HG03521 (cell line): Measurements from ENCODE around the gene PNCK.

Experiments used
- ATAC-seq: cut with Tn5 transposase; IDR thresholded peaks from one replicate; pipeline ENCODE4 v1.9.1; 2021; ENCODE audit warnings: mild to moderate bottlenecking, moderate library complexity; ENCODE audit not compliant: unreplicated experiment

PNCK gene

DNA sequence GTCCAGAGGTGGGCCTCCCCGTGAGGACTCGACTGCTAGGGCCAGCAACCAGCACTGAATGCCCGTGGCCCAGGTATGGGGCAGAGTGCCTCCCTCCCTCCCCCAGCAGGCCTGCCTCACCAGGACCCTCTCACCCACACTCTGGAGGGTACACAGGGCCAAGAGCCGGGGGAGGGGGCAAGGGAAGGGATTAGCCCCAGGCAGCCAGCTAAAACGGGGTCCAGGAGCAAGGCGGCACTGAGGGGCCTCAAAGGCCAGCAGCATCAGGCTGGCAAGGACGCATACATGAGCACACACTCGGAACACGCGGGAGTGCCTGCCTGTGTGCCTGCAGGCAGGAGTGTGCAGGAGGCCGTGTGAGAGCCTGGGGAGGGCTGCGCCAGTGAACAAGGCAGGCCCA lies 44.9 kb downstream of the PNCK start:
- no peak for ATAC-seq

DNA sequence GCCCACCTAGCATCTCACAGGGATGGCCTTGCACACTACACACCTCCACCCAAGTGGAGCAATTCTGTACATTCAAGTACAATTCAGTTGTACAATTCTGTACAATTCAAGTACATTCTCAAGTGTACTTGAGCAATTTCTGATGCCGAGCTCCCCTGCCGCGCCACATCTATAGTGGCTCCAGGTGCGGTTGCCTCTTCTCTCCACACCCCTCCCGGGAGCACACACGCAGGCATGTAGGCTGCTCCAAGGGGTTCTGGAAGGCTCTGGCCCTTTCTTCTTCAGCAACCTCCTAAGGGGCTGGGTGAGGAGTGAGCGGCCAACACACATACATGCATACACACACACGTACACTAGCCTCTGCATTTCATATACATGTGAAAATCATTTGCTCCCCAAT lies 45.5 kb downstream of the PNCK start:
- no peak for ATAC-seq

DNA sequence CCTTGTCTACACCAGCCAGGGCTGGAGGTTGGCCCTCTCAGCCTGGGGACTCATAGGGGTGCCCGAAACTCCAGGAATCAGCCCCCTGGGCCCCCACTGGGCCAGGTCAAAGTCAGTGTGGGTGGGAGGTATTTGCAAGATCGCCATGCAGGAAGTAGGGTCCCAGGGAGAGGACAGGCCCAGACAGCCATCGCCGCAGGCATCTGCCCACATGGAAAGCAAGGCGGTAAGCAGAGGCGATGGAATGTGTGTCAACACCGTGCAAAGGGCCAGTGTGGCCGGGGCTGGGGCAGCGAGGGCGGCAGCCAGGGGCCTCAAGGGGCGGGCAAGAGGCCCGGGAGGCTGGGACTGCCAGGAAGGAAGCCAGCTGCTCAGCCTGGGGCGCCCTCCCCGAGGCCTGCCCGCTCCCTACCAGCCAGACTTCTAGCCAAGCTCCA lies 45.9 kb downstream of the PNCK start:
- no peak for ATAC-seq

DNA sequence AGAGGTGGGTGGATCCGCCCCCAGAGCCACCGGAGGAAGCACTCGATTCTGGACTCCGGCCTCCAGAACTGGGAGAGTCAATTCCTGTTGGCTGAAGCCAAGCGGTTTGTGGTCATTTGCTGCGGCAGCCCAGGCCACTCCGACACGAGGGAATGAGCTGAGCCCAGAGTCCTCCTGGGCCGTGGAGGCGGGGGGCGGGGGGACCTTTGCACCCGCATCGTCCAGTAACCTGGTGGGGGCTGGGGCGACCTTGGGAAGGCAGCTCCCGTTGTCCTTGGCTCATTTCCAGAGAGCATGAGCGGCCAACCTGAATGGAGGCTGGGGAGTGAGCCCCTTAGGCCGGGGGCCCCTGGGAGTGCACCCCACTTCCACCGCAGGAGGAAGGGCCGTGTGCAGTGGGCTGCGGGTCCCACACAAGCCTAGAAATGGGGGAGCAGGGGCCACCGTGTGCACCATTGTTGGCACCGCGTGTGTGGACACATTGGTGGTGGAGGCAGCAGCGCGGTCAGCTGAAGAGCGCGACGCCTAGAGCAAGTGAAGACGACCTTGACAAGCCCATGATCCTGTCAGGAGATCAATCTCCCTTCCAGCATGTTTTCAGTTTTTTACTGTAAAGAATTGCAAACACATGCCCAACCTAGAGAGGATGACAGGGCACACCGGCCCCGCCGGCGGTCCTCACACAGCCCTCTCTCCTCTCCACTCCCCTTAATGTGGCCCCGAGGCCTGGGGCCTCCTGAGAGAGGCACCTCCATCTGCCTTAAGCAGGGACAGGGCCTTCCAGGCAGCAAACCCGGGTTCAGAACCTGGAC lies 46.5 kb downstream of the PNCK start:
- ATAC-seq: no peak

DNA sequence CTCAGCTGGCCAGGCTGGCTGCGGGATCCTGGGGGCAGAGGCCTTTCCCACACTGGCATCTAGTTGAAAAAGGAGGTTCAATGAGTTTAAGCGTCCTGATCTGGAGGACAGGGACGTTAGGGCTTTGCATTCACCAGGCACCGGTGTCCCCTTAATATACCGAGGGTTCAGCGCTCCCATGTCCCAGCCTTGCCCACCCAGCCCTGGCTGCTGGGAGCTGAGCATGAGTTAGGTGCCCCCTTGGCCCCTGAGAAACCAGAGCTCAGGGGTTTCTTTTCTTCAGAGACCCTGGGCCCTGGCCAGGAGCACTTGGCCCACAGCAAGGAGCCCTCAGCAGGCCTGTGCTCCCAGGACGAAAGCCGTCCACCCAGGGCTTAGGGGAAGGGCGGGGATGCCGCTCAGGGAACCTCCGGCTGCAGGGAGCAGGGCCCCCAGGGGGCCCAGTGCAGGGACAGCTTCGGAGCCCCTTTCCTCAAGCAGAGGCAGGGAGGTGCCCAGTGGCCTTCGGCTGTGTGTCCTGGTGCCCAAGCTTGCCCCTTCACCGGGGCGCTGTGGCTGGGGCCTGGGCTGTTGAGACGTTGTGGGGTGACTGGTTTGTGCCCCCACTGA lies 47.5 kb downstream of the PNCK start:
- ATAC-seq: no peak

DNA sequence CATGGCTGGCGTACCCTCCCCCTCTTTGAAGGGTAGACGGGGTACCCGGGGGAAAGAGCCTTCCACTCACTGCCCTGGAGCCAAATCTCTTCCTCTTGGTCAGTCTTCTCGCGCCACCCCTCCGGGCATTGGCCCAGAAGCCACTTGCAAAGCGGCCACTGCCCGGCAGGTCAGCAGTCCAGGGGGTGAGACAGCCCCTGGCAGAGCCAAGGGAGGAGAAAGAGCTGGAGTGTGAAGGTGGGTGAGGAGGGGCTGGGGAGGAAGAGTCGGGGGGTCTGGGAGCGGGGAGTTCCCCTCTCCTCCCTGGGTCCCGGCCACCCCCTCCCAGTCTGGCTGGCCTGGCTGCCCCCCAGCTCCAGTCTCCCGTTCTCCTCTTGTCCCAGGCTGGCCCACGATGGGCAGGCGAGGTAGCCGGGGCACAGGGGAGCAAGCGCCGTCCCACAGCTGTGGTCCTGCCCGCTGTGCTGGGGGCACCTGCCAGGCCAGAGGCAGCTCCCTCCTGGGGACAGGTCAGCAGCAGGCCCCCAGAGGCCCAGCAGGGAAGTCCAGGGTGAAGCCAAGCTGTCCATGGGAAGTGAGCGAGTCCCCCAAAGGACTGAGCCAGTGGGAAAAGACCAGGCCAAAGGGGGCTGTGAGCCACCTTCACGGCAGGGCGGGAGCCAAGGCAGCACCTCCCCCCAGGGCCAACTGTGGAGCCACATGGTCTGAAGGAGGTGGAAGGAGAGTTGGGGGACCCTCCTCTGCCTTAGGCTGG lies 48.2 kb downstream of the PNCK start:
- ATAC-seq: no peak

DNA sequence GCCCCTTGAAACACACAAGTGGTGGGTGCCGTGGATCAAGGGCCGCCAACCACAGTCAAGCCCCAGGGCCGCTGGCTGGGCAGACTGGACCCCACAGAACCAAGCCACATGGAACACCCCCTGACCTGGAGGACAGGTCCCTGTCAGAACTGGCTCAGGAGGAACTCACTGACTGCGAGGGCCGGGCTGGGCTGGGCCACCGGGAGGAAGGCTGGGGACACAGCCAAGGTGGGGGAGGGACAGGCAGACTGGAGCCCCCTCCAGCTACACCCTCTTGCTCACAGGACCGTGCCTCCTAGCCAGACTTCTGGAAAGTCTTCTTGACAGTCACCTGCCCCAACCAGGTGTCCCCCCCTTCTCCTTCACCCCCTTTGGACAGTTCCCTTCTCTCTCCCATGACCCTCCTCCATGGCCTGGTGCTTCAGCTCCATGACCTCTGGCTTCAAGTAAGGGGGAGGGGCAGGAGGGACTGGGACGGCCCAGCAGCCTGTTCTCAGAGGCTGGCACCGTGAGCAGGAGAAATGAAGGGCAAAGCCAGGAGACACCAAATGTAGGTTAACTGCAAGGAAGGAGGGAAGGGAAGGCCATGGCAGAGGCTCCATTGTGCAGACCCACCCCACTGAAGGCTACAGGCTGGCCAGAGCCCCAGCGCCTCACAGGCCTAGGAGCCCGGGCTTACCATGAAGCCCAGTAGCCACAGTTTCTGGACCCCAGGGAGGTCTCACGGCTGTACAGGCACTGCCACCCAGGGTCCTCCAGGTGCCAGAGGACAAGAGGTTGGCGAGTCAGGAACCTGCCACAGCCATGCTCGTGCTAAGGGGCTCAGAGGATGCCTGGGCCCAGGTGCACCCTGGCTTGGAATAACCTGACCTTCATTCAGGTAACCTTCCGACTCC lies 49.2 kb downstream of the PNCK start:
- no peak for ATAC-seq

DNA sequence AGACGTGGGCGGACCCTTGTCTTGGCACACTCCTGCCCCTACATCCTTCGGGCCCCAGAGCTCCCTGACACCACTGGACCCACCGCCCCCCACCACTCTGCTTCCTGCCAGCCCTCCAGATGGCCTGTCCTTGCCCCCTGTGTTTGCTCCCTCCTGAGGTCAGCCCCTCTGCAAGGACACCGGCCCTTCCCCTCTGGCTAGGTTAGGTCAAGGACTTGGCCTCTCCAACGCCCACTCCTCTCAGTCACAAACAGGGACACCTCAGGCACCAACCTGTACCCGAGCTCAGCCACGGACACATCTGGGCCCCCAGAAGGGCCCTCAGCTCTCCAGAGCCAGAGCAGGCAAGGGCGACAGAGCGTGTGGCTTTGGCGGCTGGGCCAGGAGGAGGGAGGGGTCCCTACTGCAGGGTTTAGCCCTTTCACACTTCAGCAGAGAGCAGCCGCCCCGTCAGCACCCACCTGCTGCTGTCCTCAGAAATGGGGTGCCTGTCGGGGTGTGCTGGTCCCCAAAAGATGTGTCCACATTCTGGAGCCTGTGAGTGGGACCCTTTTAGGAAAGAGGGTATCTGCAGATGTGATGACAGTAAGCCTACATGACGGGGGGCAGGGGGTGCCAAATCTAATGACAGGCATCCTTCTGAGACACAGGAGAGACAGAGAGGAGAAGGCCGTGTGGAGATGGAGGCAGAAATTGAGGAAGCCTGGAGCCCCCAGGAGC lies 50.1 kb downstream of the PNCK start:
- no peak for ATAC-seq

DNA sequence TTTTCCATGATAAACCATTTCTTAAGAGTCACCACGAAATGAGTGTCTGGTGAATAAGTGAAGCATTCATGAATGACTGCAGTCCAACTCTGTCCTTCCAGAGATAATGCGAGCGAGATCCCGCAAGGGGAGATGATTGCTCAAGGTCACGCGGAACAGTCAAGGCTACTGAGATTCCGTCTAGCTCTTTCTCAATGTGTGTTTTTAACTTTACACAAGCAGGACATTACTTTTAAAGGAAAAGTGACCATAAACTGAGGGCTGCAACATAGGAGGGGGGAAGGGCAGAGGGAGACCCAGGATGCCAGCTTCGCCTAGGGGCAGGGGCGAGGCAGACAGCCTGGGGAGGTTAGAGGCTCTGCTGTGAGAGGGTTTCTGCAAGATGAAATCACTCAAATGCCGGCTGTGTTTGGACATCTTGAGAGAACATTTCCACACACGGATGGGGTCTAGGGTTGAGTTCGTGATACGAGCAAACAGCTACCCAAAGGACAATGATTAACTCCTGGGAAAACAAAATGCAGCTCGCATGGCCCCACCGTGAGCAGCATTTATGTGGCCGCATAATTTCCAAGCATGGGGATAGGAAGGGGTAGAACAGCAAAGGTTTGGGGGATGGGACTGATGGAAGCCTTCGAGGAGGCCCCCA lies 50.8 kb downstream of the PNCK start:
- no peak for ATAC-seq

DNA sequence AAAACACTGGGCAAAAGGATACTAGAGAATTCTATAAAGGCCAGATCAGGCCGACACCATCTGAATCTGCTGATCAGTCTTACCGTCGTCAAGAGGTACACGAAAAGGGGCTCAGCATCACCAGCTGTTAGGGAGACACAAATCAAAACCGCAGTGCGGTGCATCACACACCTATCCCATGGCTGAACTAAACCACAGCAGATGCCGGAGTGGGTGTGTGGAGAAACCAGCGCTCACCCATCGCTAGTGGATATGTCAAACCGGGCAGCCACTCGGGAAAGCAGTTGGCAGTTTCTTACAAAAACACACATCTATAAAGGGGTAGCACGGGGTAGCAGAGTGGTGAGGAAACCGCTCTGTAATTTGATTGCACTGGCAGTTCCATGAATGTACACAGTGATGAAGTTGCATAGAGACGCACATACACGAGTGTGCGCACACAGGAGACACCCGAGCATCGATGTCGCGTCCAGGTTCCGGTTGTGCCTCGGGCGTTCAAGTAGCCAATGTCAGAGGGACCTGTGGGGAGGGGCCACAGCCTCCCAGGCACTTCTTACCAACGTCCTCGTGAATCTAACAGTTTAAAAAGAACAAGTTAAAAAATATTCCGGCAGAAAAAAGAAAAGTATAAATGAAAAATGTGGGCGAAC lies 51.5 kb downstream of the PNCK start:
- no peak for ATAC-seq

DNA sequence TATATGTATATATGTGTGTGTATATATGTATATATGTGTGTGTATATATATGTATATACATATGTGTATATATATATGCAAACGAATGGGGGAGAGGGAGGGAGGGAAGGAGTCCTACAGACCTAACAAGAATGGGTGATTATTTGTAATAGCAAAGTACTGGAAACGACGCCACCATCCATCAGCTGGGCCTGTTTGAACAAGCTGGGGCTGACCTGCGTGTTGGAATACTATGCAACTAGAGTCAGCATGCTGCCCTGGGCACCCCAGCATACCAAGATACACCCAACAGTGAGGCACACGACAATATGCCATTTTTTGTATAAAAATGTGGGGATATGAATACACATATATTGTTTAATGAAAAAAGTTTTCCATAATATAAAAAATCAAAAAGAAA lies 53.0 kb downstream of the PNCK start:
- no peak for ATAC-seq
